Psoas muscle (tissue), 8 donors: ENCODE data around the gene GTF2H3. TPM values are rescaled to one million over a fixed set of nuclear protein-coding genes. Genes with fewer than 3 reads are reported as not detected.

Experiments
- ATAC-seq, 4 donors: fragments of 200-7000 bp; cut with Tn5 transposase; one replicate each; pipeline ENCODE4 v1.9.1; 2020; ENCODE audit warnings: moderate library complexity in 3 of 4, mild to moderate bottlenecking in 2 of 4
- DNase-seq, 2 donors: peaks; one replicate each; pipeline ENCODE4 v3.0.0-alpha.2; 2020
- H3K27ac ChIP-seq: fragments of 200-600 bp; one replicate; pipeline ENCODE4 v1.8.0; 2022
- H3K27me3 ChIP-seq, 3 donors: fragments of 200-600 bp in 1 of 3; one replicate each; pipeline versions ENCODE4 v1.6.1 to v1.8.0; 2013 to 2022; ENCODE audit warnings: low read length in 2 of 3, mild to moderate bottlenecking in 2 of 3, moderate library complexity in 1 of 3; ENCODE audit not compliant: insufficient read depth in 3 of 3
- H3K36me3 ChIP-seq, 2 donors: fragments of 200-600 bp in 1 of 2; one replicate each; pipeline versions ENCODE4 v1.6.1 to v1.8.0; 2013 to 2022; ENCODE audit warnings: low read depth in 1 of 2, mild to moderate bottlenecking in 1 of 2, moderate library complexity in 1 of 2; ENCODE audit not compliant: insufficient read depth in 1 of 2
- H3K4me1 ChIP-seq: fragments of 200-600 bp; one replicate; pipeline ENCODE4 v1.8.0; 2022
- H3K4me3 ChIP-seq: fragments of 200-600 bp; one replicate; pipeline ENCODE4 v1.8.0; 2022; ENCODE audit warnings: mild to moderate bottlenecking
- H3K9me3 ChIP-seq: fragments of 200-600 bp; one replicate; pipeline ENCODE4 v1.8.0; 2022
- CTCF ChIP-seq: fragments of 200-600 bp; IDR thresholded peaks from one replicate; pipeline ENCODE4 v1.8.0; 2022; ENCODE audit warnings: antibody characterized with exemption
- WGBS, 3 donors: extraction: QIAGEN DNeasy Blood & Tissue Kit; methylation state at CpG; one replicate each; pipeline versions ENCODE4 v1.1.6 to v1.1.7; 2013; 5-methylcytosine and 5-hydroxymethylcytosine counted together
- intact Hi-C, 2 donors: fragments of 100-400 bp; cut with DNase I; formaldehyde crosslinking; loops; one replicate each; pipeline versions ENCODE4 v1.11.0 to v1.14.2; 2022
- polyA plus RNA-seq, 3 donors: library from polyadenylated mRNA; stranded (reverse); fragments of 200-250 nt; gene quantifications; one replicate each; pipeline ENCODE4 v1.2.3, GENCODE V29; 2013
- total RNA-seq, 4 donors: library from RNA; stranded (reverse); fragmentation: NEBNext Ultra II Directional in 2 of 4; extraction: Animal tissue kit (Norgen Biotek cat#: 25700) in 2 of 4; gene quantifications; one replicate each; pipeline versions ENCODE4 v1.2.1 to v1.2.4, GENCODE V29; 2021 to 2023
- donor health status: healthy with polysubstance abuse.
- donor health status: DM: no; HTN: no; CAD: no; lungs with moderate emphysema.
- donor health status: Bipolar disorder and iron deficiency.
- donor health status: healthy.
- donor health status: DM: yes; HTN: yes; CAD: no.
- donor health status: DM: no; HTN: no; CAD: no.
- donor health status: DM: no; HTN: no; CAD: no.
- donor health status: DM: yes; HTN: yes; CAD: no.

GTF2H3 gene
- total and polyA plus RNA-seq, 7 donors = 5.2 to 24.2 (median 15.7) TPM

- intact Hi-C loops = no loop called here
- no peak for TF ChIP-seq CTCF
- Histone ChIP-seq H3K36me3 (peaks cover 0 to 23% of the 10 kb centered on the region in 2 donors), H3K27ac (no peak overlapping the region), H3K4me1 (no peaks in the 10 kb centered on the region), H3K4me3 (peak overlapping the region; percentile 89), H3K9me3 (no peaks in the 10 kb centered on the region), H3K27me3 (no peaks in the 10 kb centered on the region)
- ATAC-seq (no peak), DNase-seq (no peak)
- 50 to 63% (median 59%) methylated on average over 6 of the region's 6 CpGs for WGBS, 3 donors
These were observed 38.2 kb downstream of the GTF2H3 start for GRCh38 chr12:123671876-123672275.

GRCh38 chr12:123675436-123675835 is 41.8 kb downstream of the GTF2H3 start:
- 98 to 100% (median 100%) methylated on average over 1 of the region's 1 CpG for WGBS, 3 donors
- DNase-seq (no peak), ATAC-seq (no peak)
- no peak overlapping the region for H3K4me3 ChIP-seq
- no peaks in the 10 kb centered on the region for H3K9me3 ChIP-seq
- no peaks in the 10 kb centered on the region for H3K4me1 ChIP-seq
- no peaks in the 10 kb centered on the region for H3K27me3 ChIP-seq
- intact Hi-C loops = no loop called here
- H3K36me3 ChIP-seq = peaks cover 0 to 35% of the 10 kb centered on the region in 2 donors
- TF ChIP-seq CTCF = no peak
- no peak overlapping the region for H3K27ac ChIP-seq

- DNase-seq = no peak
- no peaks in the 10 kb centered on the region for H3K9me3 ChIP-seq
- H3K27me3 ChIP-seq = no peaks in the 10 kb centered on the region
- no peak for TF ChIP-seq CTCF
- ATAC-seq = no peak
- H3K27ac ChIP-seq = no peak overlapping the region
- peaks cover 0 to 42% of the 10 kb centered on the region in 2 donors for H3K36me3 ChIP-seq
- intact Hi-C loops = no loop called here
- no peaks in the 10 kb centered on the region for H3K4me1 ChIP-seq
- 90 to 96% (median 94%) methylated on average over 9 of the region's 9 CpGs for WGBS, 3 donors
- no peak overlapping the region for H3K4me3 ChIP-seq
These were observed 43.1 kb downstream of the GTF2H3 start for GRCh38 chr12:123676616-123677320.

DNA sequence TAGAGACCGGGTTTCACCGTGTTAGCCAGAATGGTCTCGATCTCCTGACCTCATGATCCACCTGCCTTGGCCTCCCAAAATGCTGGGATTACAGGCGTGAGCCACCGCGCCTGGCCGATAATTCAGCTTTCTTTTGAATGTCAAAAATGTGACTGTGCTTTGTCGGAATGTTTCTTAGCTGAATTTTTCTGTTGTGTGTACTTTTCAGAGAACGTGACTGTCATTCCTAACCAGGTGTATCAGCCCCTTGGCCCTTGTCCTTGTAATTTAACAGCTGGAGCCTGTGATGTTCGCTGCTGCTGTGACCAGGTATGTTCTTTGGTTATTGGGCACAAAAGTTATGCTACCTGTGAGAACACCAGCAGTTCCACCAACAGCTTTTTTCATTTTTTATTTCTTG is 45.4 kb downstream of the GTF2H3 start:
- ATAC-seq (no peak), DNase-seq (no peak)
- Histone ChIP-seq H3K9me3 (no peaks in the 10 kb centered on the region), H3K27me3 (no peaks in the 10 kb centered on the region), H3K27ac (no peak overlapping the region), H3K36me3 (peaks cover 0 to 40% of the 10 kb centered on the region in 2 donors), H3K4me3 (no peak overlapping the region), H3K4me1 (no peaks in the 10 kb centered on the region)
- TF ChIP-seq CTCF = no peak
- intact Hi-C loops = no loop called here
- WGBS, 3 donors = 96 to 98% (median 97%) methylated on average over 10 of the region's 10 CpGs

DNA sequence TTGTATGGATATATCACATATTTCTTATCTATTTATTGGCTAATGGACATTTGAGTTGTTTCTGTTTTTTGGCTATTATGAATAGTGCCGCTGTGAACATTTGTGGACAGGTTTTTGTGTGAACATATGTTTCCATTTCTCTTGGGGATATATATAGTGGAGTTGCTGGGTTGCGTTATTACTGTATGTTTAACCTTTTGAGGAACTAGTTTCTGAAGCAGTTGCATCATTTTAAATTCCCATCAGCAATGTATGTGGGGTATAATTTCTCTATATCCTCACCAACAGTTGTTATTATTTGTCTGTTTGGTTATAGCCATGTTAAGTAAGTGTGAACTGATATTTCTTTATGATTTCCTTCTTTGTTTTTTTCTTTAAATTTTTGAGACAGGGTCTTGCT is 48.0 kb downstream of the GTF2H3 start:
- H3K36me3 ChIP-seq = peaks cover 0 to 33% of the 10 kb centered on the region in 2 donors
- intact Hi-C loops = no loop called here
- ATAC-seq (no peak), DNase-seq (no peak)
- 85 to 92% (median 90%) methylated on average over 2 of the region's 2 CpGs for WGBS, 3 donors
- H3K27me3 ChIP-seq = no peaks in the 10 kb centered on the region
- H3K27ac ChIP-seq = no peak overlapping the region
- H3K9me3 ChIP-seq = no peaks in the 10 kb centered on the region
- no peak overlapping the region for H3K4me3 ChIP-seq
- no peak for TF ChIP-seq CTCF
- no peaks in the 10 kb centered on the region for H3K4me1 ChIP-seq
